HG03469 (cell line): ENCODE data around the gene RASL10A.
"Not testable (repeated sequence)": the region's sequence is repeated elsewhere in the genome, so short reads cannot be mapped to it uniquely, and the experiment has no call there.

Source experiments
- ATAC-seq: cut with Tn5 transposase; IDR thresholded peaks from one replicate; pipeline ENCODE4 v1.9.1; 2021; ENCODE audit warnings: mild to moderate bottlenecking, moderate library complexity, moderate number of reproducible peaks; ENCODE audit not compliant: unreplicated experiment

RASL10A gene, protein sequence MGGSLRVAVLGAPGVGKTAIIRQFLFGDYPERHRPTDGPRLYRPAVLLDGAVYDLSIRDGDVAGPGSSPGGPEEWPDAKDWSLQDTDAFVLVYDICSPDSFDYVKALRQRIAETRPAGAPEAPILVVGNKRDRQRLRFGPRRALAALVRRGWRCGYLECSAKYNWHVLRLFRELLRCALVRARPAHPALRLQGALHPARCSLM

DNA sequence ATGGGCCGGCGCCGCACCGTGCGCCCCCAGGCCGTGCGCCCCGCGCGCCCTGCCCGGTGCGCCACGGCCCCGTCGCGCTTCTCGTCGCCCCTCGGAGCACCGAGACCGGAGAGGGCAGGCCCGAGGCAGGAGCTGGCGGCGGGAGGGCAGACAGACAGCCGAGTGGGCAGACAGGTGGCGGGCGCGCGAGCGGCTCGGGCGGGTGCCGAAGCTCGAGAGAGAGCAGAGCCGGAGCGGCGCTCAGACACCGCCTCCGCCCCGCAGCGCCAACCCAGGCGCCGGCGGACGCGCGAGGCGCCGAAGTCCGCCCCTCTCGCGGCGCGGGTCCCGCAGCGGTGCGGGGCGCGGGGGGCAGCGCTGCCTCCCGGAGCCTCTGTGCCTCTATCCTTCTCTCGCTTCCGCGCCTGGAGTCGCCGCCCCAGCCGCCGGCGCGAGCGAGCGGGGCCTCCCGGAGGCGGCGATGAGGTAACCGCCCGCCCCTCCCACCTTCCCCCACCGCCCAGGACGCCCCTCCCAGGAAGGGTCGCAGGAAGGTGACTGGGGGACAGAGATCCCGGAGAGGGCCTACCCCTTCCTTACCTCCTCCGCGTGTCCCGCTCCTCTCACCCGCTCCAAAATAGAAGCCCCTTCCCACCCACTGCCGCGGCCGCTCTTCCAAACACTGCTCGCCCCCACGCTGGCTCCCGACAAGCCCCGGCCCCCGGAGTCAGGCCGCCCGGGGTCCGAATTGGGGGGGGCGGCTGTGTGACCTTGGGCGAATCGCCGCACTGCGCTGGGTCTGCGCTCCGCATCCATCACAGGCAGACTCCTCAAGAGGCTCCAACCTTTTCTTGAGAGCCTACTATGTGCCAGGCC is at the start of gene RASL10A:
RASL10A (minus strand) TSS at position 412 of the 855 bp plus-strand sequence. CDS start 451 bp downstream, outside the sequence.
- ATAC-seq: no peak

DNA sequence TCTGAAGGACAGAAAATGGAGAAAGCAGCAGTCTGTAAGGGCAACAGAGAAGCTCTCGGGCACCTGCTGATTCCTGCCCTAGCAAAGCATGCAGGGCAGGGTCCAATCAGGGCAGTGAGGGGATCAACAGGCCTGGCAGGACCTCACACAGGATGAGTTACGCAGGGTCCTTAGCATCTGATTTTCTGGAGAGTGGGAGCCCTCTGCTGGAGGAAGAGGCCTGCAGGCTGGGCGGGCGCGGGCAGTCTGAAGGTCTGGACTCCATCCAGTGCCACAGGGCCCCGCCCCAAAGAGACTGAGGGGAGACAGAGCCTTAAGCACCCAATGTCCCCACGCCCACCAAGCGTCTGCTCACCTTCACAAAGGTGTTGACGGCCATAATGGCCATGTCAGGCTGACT is 44.0 kb upstream of the RASL10A start:
- no peak for ATAC-seq

DNA sequence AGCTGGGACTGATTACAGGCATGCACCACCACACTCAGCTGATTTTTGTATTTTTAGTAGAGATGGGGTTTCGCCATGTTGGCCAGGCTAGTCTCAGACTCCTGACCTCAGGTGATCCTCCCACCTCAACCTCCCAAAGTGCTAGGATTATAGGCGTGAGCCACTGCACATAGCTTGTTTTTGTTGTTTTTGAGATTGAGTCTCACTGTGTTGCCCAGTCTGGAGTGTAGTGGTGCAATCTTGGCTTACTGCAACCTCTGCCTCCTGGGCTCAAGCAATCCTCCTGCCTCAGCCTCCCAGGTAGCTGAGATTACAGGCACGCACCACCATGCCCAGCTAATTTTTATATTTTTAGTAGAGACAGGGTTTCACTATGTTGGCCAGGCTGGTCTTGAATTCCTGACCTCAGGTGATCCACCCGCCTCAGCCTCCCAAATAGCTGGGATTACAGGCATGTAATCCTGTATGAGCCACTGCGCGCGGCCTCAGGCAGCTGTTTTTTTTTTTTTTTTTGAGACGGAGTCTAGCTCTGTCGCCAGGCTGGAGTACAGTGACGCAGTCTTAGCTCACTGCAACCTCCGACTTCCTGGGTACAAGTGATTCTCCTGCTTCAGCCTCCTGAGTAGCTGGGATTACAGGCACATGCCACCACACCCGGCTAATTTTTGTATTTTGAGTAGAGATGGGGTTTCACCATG is 41.8 kb upstream of the RASL10A start:
- ATAC-seq: not testable (repeated sequence)

DNA sequence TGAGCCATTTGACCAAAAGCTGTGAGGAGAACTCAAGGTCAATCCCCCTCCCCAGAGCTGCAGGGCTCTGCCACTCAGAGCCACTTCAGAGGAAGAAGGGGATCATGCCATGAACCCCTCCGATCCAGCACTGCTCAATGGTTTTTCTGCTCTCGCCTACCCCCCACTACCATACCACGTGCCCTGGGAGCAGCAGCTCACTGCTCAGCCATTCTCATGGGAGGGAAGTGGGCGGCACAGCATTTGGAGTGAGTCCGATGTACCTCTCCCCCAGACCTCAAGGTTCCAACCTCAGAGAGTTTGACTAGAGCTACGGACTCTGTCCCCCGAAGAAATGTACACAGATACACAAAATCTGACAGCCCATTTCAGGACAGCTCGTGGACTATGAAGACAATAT is 38.4 kb upstream of the RASL10A start:
- no peak for ATAC-seq

DNA sequence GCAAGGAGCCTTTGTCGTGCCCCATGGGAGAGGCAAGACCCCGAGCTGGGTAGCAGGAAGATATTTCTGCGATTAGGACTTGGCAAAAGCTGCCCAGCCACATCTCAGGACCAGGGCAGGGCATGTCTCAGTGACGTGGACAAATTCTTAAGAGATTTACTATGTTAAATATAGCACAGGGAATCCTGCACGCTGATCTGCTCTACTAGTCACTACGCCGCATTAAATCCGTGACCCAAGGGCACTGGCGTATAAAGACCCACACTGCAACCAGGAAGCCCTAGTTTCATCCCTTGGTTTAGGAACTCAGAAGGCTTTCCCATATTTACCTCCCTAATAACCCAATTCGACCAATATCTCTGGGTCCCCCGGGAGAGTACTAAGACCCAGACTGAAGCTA is 37.8 kb upstream of the RASL10A start:
- no peak for ATAC-seq

DNA sequence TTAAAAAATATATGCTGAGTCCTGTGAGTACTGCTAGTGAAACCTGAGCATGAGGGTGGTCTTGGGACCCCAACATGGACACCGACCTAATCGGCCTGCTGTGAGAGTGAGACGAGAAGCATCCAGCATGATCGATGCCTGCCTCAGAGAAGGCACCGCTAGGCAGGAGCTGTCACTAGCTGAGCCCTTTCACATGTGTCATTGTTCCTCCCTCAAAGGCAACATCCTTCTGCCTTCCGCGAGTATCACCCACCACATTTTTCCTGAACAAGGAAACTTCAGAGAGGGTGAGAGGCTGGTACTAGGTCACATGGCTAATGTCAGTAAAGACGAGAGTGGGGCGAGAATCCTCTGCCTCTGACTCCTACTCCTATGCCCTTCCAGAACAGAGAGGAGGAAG is 37.3 kb upstream of the RASL10A start:
- no peak for ATAC-seq

DNA sequence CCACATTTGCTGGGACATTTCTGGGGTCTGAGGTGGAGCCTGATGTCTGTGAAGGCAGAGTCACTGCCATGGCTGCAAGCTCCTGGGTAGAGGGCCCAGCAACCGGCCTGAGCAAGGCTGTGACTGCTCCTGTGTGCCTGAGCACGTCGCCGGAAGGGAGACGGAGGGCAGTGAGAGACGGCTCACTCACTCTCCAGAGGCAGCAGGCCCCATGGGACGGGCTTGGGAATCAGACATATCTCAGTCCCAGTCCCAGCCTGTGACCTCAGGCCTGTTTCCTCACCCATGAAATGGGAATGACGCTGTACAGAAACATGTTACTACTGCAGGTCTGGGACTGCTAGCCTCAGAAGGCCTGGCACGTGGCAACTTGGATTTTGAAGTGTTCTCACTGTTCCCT is 36.4 kb upstream of the RASL10A start:
- no peak for ATAC-seq

DNA sequence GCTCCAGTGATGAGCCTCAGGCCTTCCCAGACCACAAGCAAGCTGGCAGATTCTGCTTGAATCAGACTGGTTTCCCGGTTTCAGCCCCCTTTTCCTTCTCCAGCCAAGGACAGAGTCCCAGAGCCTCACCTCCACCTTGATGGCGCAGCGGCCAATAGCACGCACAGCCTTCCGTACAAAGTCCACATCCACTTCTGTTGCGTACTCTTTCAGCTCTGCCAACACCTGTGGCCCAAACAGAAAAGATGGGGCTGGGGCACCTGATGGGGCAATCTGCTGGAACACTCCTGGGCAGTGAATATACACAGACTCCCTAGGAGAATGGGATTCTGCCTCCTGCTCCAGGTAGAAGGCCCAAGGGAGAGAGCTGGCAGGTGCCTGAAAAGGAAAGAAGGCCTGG is 35.5 kb upstream of the RASL10A start:
- ATAC-seq: no peak

DNA sequence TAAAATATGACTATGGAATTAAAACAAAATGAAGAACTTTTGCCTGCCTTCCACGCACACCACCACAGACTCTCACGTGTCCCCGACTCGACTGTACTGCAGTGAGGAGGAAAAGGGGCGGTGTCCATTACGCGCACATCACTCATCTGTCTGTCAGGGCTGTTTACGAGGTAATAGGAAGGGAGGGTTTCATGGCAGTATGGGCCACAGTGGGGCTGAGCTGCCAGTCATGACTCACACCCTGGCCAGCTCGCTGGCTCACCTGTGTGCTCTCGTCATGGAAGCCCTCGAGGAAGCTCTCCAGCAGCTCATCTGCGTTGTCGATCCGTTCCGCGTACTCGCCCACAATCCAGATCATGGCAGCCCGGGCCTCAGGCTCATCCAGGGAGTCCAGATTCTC is 33.5 kb upstream of the RASL10A start:
- ATAC-seq: no peak

DNA sequence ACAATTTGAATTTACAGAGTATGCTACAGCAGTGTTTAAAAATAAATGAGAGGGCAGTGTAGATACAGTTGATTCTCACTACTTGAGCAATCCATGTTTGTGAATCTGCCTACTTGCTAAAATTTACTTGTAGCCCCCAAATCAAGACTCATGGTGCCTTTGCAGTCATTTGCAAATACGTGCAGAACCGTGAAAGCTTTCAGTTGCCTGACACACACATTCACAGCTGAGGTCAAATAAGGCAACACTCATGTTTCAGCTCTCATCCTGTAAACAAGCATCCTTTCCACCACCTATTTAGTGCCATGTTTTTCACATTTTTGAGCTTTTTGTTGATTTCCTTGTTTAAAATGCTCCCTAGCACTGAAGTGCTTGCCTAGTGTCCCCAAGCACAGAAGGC is 32.5 kb upstream of the RASL10A start:
- no peak for ATAC-seq

DNA sequence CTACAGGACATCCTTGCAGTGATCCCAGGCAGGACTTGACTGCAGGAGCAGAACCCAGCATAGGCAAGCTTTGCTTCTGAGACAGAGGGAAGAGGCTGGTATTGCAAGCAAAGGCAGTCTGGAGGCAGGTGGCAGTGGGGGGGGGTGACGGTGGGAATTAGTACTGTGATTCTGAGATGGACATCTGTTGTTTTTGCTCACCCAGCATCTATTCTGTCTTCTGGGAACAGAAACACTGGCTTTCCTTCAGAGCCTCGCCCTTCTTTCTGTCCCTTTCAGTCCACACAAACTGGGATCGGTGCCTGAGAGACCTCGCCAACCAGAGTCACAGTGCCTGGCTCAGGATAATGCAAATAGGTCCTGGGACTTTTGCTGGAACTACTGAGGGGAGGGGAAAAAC is 31.2 kb upstream of the RASL10A start:
- ATAC-seq: no peak

DNA sequence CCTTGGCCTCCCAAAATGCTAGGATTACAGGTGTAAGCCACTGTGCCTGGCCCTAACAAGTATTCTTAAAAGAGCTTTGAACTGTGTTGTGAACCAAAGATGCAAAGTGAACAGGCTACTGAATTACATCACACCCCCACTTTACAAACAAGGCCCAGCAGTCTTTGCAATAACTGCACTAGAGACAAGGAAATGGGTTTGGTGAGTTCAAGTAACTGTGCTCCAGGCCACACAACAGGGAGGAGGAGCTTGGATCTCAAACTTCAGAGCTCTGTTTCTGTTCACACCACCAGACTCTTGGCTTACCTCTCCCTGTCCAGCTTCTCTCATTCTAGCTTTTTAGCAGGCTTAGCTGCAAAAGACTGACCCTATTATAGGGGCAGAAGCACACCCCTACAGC is 30.4 kb upstream of the RASL10A start:
- ATAC-seq: no peak

DNA sequence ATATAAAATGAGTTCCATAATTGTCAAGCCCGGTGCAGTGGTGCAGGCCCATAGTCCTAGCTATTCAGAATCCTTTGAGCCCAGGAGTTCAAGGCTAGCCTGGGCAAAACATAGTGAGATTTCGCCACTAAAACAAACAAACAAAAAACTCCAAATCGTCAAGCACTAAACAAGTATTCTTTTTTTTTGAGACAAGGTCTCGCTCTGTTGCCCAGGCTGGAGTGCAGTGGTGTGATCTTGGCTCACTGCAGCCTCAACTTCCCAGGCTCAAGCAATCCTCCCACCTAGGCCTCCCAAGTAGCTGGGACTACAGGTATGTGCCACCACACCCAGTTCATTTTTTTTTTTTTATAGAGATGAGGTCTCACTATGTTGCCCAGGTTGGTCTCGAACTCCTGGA is 29.4 kb upstream of the RASL10A start:
- ATAC-seq: not testable (repeated sequence)

DNA sequence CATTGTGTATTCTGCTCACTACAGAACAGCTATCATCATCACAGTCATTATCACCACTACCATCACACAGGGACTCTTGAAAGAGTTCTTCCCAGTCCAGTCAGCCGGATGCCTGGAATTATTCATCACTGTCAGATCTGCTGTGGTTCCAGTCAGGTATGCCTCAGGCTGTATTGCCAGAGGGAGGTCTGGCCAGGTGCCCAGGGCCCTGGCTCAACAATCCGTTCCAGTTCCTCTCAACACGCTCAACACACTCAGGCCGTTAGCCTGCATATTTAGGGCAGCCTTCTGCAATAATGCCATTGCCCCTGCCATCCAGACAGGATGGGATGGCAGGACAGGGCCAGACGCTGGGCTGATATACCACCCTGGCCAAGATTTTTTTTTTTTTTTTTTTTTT is 28.6 kb upstream of the RASL10A start:
- no peak for ATAC-seq

DNA sequence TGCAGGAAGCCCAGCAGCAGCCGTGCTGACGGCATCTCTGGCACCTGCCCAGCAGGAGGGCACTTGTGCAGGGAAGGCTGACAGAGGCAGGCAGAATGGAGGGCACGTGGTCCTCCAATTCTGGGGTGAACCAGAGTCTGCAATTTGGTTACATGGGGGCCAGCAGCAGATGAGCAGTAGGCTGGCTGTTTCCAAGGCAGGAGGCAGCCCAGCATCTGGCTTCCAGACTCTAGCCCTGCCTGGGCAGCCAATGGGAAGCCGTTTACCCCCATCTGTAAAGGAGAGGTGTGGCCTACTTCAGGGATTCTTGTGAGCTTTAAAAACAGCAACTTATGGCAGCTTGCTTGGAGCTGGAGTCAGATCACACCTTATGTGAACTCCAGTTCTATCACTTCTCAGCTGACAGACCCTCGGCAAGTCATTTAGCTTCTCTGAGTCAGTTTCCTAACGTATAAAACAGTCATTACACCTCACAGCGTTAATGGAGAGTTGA is 27.9 kb upstream of the RASL10A start:
- ATAC-seq: no peak

DNA sequence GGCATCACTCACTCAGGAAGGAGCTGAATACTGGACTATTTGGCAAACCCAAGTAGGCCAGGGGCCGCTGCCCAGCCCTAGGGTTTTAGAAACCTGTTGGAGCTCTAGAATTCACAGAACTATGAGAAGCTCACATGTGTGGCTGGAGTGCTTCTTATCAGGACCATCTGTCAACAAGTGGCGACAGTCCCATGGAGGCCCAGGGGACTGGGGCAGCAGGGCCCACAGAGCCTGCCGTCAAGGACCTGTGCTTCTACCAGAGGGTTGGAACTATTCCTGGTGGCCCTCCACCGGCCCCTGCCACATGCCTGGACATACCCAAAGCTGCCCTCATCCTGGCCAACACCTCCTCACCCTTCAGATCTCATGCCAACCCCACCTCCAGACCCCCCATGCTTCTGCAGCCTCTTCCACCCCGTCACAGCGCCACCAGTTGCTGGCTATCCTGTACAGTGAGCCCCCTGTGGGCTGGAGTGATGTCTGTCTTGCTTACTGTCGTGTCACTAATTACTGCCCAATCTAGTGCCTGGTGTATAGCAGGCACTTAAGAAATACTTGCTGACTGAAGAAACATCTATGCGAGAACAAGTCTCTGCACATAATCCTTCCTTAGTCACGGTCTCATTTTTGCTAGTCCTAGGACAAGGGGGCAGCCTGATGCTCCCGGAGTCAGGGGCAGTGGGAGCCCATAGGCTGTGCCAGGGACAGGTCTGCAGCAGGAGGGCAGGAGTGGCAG is 27.2 kb upstream of the RASL10A start:
- no peak for ATAC-seq

DNA sequence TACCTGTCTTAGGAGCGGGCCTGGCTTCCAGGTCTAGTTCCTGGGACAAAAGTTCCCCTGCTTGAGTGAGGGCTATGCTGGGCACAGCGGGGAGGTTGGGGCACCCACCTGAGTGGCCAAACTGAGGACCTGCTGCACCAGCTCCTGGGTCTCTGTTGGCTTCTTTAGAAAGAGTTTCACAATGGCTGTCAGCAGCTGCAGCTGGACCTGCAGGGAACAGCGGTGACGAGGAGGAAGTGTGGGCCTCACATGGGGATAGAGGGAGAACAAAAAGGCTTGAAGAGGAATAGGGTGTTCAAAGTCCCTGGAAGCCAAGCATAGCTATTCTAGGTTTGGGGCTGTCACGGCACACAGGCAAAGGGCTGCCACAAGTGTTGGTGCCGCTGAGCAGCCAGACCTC is 26.7 kb upstream of the RASL10A start:
- no peak for ATAC-seq

DNA sequence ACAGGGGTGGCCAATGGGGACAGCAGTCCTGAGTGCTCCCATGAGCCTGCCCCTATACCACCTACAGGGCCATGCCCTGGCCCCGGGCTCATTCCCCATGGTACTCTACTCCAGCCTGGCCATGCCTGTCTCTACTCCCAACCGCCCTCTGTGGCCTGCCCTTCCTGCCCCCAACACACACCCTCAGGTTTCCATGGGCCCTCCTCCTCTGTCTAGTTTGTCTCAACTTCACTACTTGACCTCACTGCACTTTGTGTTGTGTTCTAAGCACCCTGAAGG is 26.3 kb upstream of the RASL10A start:
- ATAC-seq: no peak

DNA sequence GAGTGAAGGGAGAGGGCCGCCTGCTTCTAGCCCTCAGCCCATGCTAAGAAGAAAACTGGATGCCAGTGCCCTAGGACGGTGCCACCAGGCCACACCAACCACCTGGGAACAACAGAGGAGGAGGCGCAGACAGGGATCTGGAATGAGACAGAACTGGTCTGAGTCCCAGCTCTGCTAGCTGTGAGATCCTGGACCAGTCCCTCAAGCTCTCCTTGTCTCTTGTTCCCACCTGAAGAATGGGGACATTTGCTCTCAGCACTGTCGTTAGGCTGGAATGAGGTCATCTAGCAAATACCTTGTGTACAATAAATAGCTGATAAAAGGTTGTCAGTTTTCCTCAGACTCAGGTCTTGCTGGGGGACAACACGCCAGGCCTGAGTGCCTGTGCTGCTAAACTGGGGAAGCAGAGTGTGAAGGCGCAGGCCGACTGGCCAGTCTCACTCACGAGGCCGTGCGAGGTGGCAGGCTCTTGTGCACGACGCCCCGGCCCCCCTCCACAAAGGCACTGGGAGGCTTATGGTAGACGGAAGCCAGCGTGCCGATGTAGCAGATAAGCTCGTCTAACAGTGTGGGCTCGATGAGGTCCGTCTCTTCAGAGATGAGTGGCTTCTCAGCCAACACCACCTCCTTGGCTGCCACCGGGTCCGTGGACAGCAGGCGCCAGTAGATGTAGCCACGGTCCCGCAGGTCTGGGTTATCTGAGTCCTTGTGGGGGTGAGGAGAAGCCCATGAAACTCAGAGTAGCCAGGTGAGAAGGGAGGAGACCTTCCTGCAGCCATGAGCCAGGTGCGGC is 25.8 kb upstream of the RASL10A start:
- ATAC-seq: no peak

DNA sequence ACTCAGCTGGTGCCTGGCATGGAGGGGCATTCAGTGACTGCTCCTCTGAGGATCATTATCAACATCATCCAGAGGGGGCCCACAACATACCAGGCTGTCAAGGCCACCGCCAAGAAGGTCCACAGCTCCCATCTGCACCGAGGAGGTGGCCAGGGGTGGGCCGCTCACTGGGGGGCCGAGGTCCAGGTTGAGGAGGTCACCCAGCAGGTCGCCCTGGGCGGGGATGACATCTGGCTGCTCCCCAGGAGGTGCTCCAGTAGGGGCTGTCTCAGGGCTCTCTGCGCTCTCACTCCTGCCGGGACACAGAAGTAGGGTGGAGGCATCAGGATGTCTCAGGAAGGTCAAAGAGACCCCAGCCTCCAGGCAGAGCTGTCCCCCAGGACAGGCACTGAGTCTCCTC is 25.1 kb upstream of the RASL10A start:
- ATAC-seq: no peak
